OCI-LY1 (cell line): ENCODE data around the gene WHRN.

ENCODE experiments used
- H2AFZ ChIP-seq: fragments of 200-600 bp; sonication (generic), shearing (Covaris generic); 2 replicates; pipeline ENCODE4 v1.6.0; 2014; ENCODE audit warnings: antibody characterized with exemption, mild to moderate bottlenecking, low read length
- H3F3A ChIP-seq: fragments of 200-600 bp; sonication (generic), shearing (Covaris generic); 2 replicates; pipeline ENCODE4 v1.6.0; 2014; ENCODE audit warnings: mild to moderate bottlenecking, antibody characterized with exemption, low read length, moderate library complexity; ENCODE audit not compliant: insufficient read depth
- H3K27ac ChIP-seq: fragments of 200-600 bp; sonication (generic); 2 replicates; pipeline ENCODE4 v1.5.1; 2014; ENCODE audit warnings: low read length, mixed run types, mild to moderate bottlenecking, low read depth; ENCODE audit not compliant: poor library complexity, severe bottlenecking
- H3K27me3 ChIP-seq: fragments of 200-600 bp; sonication (generic); 2 replicates; pipeline ENCODE4 v1.6.0; 2014; ENCODE audit warnings: antibody characterized with exemption, mild to moderate bottlenecking, low read length, moderate library complexity; ENCODE audit not compliant: insufficient read depth
- H3K36me3 ChIP-seq: fragments of 200-600 bp; sonication (generic); 2 replicates; pipeline ENCODE4 v1.6.1; 2014; ENCODE audit warnings: mild to moderate bottlenecking, antibody characterized with exemption, low read length, moderate library complexity, mixed read lengths; ENCODE audit not compliant: insufficient read depth
- H3K4me1 ChIP-seq: fragments of 200-600 bp; sonication (generic); 2 replicates; pipeline ENCODE4 v1.5.1; 2014; ENCODE audit warnings: mild to moderate bottlenecking, low read length, moderate library complexity; ENCODE audit not compliant: insufficient read depth, severe bottlenecking
- H3K4me2 ChIP-seq: fragments of 200-600 bp; sonication (generic), shearing (Covaris generic); 2 replicates; pipeline ENCODE4 v1.6.1; 2014; ENCODE audit warnings: low read length
- H3K4me3 ChIP-seq: fragments of 200-600 bp; sonication (generic); 2 replicates; pipeline ENCODE4 v1.5.1; 2014; ENCODE audit warnings: low read length, low read depth, mild to moderate bottlenecking, mixed read lengths; ENCODE audit not compliant: poor library complexity, severe bottlenecking
- H3K79me2 ChIP-seq: fragments of 200-600 bp; shearing (Covaris generic); 2 replicates; pipeline ENCODE4 v1.6.1; 2016; ENCODE audit warnings: mixed run types, low read length, mixed read lengths; ENCODE audit not compliant: insufficient read depth
- H3K9ac ChIP-seq: fragments of 200-600 bp; sonication (generic), shearing (Covaris generic); 2 replicates; pipeline ENCODE4 v1.6.1; 2014; ENCODE audit warnings: mild to moderate bottlenecking, low read length, mixed read lengths
- H3K9me2 ChIP-seq: fragments of 200-600 bp; sonication (generic), shearing (Covaris generic); 2 replicates; pipeline ENCODE4 v1.6.1; 2014; ENCODE audit warnings: low read depth, mild to moderate bottlenecking, low read length, mixed read lengths
- H3K9me3 ChIP-seq: fragments of 200-600 bp; shearing (Covaris generic); 2 replicates; pipeline ENCODE4 v1.6.1; 2014; ENCODE audit warnings: low read length, mixed read lengths
- H4K20me1 ChIP-seq: fragments of 200-600 bp; sonication (generic), shearing (Covaris generic); 2 replicates; pipeline ENCODE4 v1.6.0; 2016; ENCODE audit warnings: mild to moderate bottlenecking, low read length; ENCODE audit not compliant: insufficient read depth
- CTCF ChIP-seq: fragments of 200-600 bp; sonication (generic), shearing (Covaris generic); IDR thresholded peaks from 2 replicates; pipeline ENCODE4 v1.5.1; 2017; ENCODE audit warnings: mild to moderate bottlenecking, antibody characterized with exemption, low read length, moderate library complexity, mixed read lengths
- EZH2 ChIP-seq: fragments of 200-600 bp; sonication (generic), shearing (Covaris generic); IDR thresholded peaks from 2 replicates; pipeline ENCODE4 v1.8.0; 2017; ENCODE audit warnings: borderline replicate concordance, mixed run types, mild to moderate bottlenecking, antibody characterized with exemption, low read length, moderate library complexity, mixed read lengths

WHRN gene

GRCh38 chr9:114532561-114533237 is 27.4 kb upstream of the WHRN start:
- no peaks in the 10 kb centered on the region for H3K79me2 ChIP-seq
- H3K27ac ChIP-seq: no peak overlapping the region
- H3K4me1 ChIP-seq: no peaks in the 10 kb centered on the region
- no peak overlapping the region for H3K4me3 ChIP-seq
- H3K27me3 ChIP-seq: peaks cover 3% of the 10 kb centered on the region; the same call in 1 of the 2 replicates
- no peaks in the 10 kb centered on the region for H3K36me3 ChIP-seq
- no peak for TF ChIP-seq CTCF
- no peak for TF ChIP-seq EZH2
- no peak overlapping the region for H3K9ac ChIP-seq
- H3K4me2 ChIP-seq: no peak overlapping the region
- no peaks in the 10 kb centered on the region for H4K20me1 ChIP-seq
- H3F3A ChIP-seq: no peaks in the 10 kb centered on the region
- H3K9me3 ChIP-seq: no peaks in the 10 kb centered on the region
- H3K9me2 ChIP-seq: no peaks in the 10 kb centered on the region
- H2AFZ ChIP-seq: no peak overlapping the region

GRCh38 chr9:114529285-114529684 is 24.0 kb upstream of the WHRN start:
- Histone ChIP-seq H3K4me3 (no peak overlapping the region), H3K9me3 (no peaks in the 10 kb centered on the region), H3F3A (no peaks in the 10 kb centered on the region), H2AFZ (no peak overlapping the region), H3K27ac (no peak overlapping the region), H3K4me2 (no peak overlapping the region), H3K9ac (no peak overlapping the region), H3K9me2 (no peaks in the 10 kb centered on the region), H3K79me2 (no peaks in the 10 kb centered on the region), H3K4me1 (no peaks in the 10 kb centered on the region), H4K20me1 (no peaks in the 10 kb centered on the region), H3K36me3 (no peaks in the 10 kb centered on the region), H3K27me3 (0 out of 2 replicates have a peak, but pooled peaks cover 3% of the 10 kb centered on the region)
- TF ChIP-seq CTCF (no peak), EZH2 (no peak)

GRCh38 chr9:114526807-114527206 is 21.5 kb upstream of the WHRN start:
- Histone ChIP-seq H3K27ac (no peak overlapping the region), H3K4me2 (no peak overlapping the region), H2AFZ (no peak overlapping the region)

More at GRCh38 chr9:114526807-114527206, 21.5 kb upstream of the WHRN start:
- no peaks in the 10 kb centered on the region for H3K9me2 ChIP-seq
- TF ChIP-seq CTCF (no peak), EZH2 (no peak)
- no peaks in the 10 kb centered on the region for H3K9me3 ChIP-seq
- no peak overlapping the region for H3K9ac ChIP-seq
- H3K4me1 ChIP-seq: no peaks in the 10 kb centered on the region
- H3K27me3 ChIP-seq: no peaks in the 10 kb centered on the region; the same call in 1 of the 2 replicates
- H3K36me3 ChIP-seq: no peaks in the 10 kb centered on the region
- H3K4me3 ChIP-seq: no peak overlapping the region
- H3K79me2 ChIP-seq: no peaks in the 10 kb centered on the region
- no peaks in the 10 kb centered on the region for H4K20me1 ChIP-seq
- H3F3A ChIP-seq: no peaks in the 10 kb centered on the region
